22Rv1 (cell line): Measurements from ENCODE around the gene C1QTNF9.

ENCODE experiments used
- H3K27ac ChIP-seq: fragments of 450-650 bp; 2 replicates; pipeline ENCODE4 v1.5.1; 2017
- ZFX ChIP-seq: fragments of 450-650 bp; IDR thresholded peaks from 2 replicates; pipeline ENCODE4 v1.6.1; 2017; ENCODE audit warnings: antibody characterized with exemption, borderline replicate concordance
- TF ChIP-seq, protein P1 (sequence below): fragments of 450-650 bp; IDR thresholded peaks from 2 replicates; pipeline ENCODE4 v1.5.1; 2017; ENCODE audit warnings: mild to moderate bottlenecking

C1QTNF9 gene

DNA sequence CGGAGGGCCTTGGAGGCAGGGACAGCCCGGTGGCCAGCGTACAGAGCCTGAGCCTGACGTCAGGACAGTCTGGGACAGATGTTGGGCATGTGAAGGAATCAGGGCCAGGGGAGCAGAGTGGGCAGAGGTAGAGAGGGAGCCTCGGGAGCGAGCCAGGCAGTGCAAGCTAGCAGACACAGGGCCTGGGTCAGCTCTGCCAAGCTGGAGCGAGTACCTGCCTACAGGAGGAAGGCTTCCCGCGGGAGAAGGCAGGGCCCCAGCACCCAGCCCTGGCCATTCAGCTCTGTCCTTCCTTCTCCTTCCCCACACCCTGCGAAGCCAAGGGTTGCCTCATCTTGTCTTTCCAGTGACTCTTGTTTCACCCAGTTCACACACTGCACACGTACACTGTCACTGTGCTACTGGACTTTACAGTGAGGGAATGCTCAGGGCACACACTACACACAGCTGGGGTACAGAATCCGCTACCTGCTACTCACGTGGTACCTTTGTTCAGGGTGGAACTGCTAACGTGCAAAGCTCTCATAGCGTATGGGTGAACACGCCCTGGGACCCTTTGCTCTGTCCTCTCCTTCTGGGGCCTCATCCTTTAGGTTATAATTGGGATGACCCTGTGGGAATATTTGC, 9.8 kb upstream of the C1QTNF9 start:
- no peak overlapping the region for H3K27ac ChIP-seq
- TF ChIP-seq, protein P1, sequence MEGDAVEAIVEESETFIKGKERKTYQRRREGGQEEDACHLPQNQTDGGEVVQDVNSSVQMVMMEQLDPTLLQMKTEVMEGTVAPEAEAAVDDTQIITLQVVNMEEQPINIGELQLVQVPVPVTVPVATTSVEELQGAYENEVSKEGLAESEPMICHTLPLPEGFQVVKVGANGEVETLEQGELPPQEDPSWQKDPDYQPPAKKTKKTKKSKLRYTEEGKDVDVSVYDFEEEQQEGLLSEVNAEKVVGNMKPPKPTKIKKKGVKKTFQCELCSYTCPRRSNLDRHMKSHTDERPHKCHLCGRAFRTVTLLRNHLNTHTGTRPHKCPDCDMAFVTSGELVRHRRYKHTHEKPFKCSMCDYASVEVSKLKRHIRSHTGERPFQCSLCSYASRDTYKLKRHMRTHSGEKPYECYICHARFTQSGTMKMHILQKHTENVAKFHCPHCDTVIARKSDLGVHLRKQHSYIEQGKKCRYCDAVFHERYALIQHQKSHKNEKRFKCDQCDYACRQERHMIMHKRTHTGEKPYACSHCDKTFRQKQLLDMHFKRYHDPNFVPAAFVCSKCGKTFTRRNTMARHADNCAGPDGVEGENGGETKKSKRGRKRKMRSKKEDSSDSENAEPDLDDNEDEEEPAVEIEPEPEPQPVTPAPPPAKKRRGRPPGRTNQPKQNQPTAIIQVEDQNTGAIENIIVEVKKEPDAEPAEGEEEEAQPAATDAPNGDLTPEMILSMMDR: no peak
- TF ChIP-seq ZFX: no peak

DNA sequence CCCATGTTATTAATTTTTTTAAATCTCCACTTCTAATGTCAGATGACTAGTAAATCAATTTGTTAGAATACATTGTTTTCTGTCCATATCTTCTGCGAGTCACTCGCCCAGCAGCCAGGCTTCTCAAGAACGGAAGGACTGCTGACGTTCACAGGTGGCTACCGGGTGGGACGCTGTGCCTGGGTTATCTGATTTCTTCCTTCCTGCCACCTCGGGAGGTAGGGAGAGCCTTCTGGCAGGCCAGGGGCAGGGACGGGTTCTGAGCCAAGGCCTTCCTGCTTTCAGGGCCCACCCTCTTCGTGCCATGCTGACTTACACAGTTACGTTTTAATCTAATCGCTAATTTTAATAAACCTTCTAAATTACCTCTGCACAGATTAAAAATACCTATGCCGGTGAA, 7.9 kb upstream of the C1QTNF9 start:
- TF ChIP-seq ZFX: no peak
- TF ChIP-seq, protein P1: no peak
- H3K27ac ChIP-seq: no peak overlapping the region

GRCh38 chr13:24301911-24302310, 7.5 kb upstream of the C1QTNF9 start:
- TF ChIP-seq, protein P1: no peak
- no peak for TF ChIP-seq ZFX

DNA sequence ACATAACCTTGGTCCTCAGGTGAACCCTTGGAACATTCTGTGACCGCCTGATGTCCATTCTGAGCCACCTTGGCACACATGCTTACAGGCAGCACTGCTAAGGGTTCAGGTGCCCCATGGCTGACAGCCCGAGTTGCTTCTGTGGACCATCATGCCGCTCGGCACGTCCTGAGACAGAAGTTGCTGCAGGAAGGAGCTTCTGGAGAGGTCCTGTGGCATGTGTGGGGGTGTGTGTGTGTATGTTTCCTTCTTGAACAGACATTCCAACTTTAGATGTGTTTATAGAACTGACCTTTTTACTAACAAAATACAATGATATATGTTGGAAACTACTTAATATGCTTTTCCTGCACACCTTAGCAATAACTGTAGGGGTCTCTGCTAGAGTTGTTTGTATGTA, 4.8 kb upstream of the C1QTNF9 start:
- TF ChIP-seq, protein P1: no peak
- TF ChIP-seq ZFX: no peak
- H3K27ac ChIP-seq: no peak overlapping the region

More at GRCh38 chr13:24301911-24302310, 7.5 kb upstream of the C1QTNF9 start:
- H3K27ac ChIP-seq: no peak overlapping the region

DNA sequence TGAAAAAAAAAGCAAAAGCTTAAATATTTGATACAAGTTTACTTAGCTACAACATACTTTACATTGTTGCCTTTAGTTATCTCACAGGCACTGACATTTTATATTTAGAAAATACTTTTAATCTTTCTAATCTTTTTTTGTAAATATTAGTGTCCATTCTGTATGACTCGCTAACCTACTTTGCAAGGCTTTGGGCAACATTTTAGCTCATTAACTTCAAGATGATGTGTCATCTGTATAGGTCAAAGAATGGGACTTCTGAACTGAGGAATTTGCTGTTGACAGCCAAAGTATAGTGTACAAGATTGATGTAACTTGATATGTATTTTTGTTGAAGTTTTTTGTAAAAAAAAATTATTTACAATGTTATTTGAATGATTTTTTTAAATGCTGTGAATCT, 2.7 kb upstream of the C1QTNF9 start:
- TF ChIP-seq ZFX: no peak
- TF ChIP-seq, protein P1: no peak
- no peak overlapping the region for H3K27ac ChIP-seq

- H3K27ac ChIP-seq: no peak overlapping the region
- TF ChIP-seq, protein P1: no peak
- no peak for TF ChIP-seq ZFX
Measured at GRCh38 chr13:24307211-24308067, 1.9 kb upstream of the C1QTNF9 start.

DNA sequence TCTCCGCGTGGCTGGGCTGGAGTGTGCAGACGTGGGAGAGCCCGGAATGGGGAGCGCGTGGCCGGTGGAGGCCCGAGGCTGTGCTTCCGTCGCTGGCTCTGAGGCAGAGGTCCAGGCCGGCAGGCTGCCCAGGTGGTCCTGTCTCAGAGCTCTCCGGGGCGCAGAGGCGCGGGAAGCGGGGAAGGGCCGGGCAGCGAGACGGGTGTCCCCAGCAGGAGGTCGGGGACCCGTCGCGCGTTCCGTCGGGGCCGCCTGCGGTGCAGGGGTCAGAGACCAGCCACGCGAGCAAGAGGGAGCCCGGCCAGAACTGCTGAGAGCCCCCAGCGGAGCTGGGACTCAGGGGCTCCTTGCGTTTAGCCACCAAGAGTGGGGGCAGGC, 1.3 kb upstream of the C1QTNF9 start:
- TF ChIP-seq ZFX: no peak
- TF ChIP-seq, protein P1: no peak
- no peak overlapping the region for H3K27ac ChIP-seq
